Measurements from ENCODE around the gene ERVFRD-1. TPM values are rescaled to one million over a fixed set of nuclear protein-coding genes. Genes with fewer than 3 reads are reported as not detected.

Gene ERVFRD-1
- total RNA-seq, 2 experiments from 2014 or later = not detected

DNA sequence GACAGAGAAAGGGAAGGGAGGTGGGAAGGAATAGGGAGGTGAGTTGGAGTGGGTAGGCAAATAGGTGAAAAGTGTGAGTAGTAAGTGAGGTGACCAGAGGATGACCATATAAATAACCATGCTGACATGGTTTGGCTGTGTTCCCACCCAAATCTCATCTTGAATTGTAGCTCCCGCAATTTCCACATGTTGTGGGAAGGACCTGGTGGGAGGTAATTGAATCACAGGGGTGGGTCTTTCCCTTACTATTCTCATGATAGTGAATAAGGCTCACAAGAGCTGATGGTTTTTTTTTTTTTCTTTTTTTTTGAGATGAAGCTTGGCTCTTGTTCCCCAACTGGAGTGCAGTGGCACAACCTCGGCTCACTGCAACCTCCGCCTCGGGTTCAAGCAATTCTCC lies 39.4 kb downstream of the ERVFRD-1 start:
- H3K9me3 Mint-ChIP-seq = no peaks in the 10 kb centered on the region
- ChIA-PET POLR2A (no interaction called here), CTCF (interaction anchor here (3.4 kb wide), 1 partner anchor 117 kb away, joined by 10 read pairs; no protein-coding TSS in a partner anchor)
- no peak for DNase-seq
- no peak overlapping the region for H3K27ac Mint-ChIP-seq
- H3K36me3 Mint-ChIP-seq (ENCODE audit: low read depth) = no peaks in the 10 kb centered on the region
- H3K4me3 Mint-ChIP-seq = no peak overlapping the region
- peaks cover 3% of the 10 kb centered on the region for H3K27me3 Mint-ChIP-seq
- no peaks in the 10 kb centered on the region for H3K4me1 Mint-ChIP-seq

DNA sequence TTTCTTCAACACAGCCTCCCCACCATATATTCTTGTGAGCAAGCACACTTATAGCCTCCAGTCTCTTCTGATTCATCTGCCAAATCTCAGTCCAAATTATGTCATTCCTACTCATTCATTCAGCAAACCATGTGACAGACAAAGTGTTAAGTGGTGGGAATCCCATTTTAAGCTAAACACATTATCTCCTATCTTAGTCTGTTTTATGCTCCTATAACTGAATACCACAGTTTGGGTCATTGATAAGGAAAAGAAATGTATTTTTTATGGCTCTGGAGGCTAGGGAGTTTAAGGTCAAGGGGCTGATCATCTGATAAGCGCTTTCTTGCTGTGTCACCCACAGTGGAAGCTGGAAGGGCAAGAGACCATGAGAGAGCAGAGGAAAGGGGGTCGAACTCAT lies 41.8 kb downstream of the ERVFRD-1 start:
- Mint-ChIP-seq H3K9me3 (no peaks in the 10 kb centered on the region), H3K36me3 (ENCODE audit: low read depth) (no peaks in the 10 kb centered on the region), H3K4me1 (no peaks in the 10 kb centered on the region), H3K27me3 (peaks cover 3% of the 10 kb centered on the region), H3K27ac (no peak overlapping the region), H3K4me3 (no peak overlapping the region)
- no peak for DNase-seq
- ChIA-PET CTCF (interaction anchor here (0.7 to 2.6 kb wide), 6 partner anchors 19 to 508 kb away, joined by 3 to 6 read pairs (median 4); no protein-coding TSS in a partner anchor), POLR2A (no interaction called here)

DNA sequence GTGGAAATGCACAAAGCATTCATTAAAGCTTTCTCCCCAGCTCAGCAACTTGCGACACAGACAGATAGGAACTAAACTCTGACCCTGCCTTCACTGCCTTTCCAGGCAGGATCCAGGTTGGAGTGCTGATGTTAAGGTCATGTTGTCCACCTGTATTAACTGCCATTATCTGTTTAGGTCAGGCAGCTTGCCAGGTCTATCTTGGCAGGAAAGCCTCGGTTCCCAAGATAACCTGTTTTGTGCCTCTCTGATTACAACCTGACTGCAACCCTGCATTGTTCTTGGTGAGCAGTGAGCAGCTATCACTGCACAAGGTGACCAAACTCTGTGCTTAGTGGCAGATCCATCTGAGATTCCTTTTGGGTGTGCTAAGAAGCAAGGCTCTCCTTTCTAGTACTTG lies 44.2 kb downstream of the ERVFRD-1 start:
- ChIA-PET CTCF (interaction anchor here (1.0 to 1.7 kb wide), 5 partner anchors 8 to 589 kb away, joined by 3 to 8 read pairs (median 4); no protein-coding TSS in a partner anchor), POLR2A (no interaction called here)
- Mint-ChIP-seq H3K27ac (no peak overlapping the region), H3K27me3 (peaks cover 6% of the 10 kb centered on the region), H3K9me3 (no peaks in the 10 kb centered on the region), H3K4me1 (no peaks in the 10 kb centered on the region), H3K4me3 (no peak overlapping the region), H3K36me3 (ENCODE audit: low read depth) (no peaks in the 10 kb centered on the region)
- DNase-seq = no peak

DNA sequence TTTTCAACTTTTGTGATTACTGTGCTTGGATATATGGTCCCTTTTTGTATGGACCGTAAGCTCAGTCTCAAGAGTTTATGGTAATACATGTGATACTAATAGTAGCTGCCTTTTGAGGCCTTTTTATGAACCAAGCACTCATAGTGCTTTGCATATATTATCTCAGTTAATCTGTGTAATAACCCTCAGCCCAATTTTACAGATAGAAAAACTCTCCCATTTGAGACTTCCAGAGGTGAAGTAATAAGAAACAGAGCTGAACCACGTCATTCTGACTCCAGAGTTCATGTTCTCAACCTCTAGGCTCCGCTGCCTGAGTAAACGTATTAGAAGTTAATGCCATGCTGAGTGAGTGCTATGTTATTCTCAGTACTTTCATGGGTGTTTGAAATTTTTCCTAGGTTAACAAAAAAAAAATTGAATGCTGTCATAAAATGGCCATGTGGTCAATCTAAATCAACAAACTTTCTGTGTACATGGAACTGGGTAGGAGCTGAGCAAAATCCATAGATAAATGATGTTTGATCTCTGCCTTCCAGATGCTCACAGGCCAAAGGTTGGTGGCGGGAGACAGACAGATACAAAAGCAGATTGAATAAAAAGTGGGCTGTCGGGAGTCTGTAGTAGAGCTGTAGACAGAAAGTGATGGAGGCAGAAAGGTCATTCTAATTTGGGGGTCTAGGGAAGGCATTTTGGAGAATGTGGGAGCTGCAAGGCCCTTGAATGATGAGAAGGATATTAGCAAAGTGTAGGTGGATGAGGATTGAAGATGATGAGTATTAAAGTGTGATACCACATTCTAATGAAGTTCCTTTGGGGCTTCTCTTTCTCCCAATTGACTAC lies 44.8 kb downstream of the ERVFRD-1 start:
- no peak for DNase-seq
- Mint-ChIP-seq H3K4me3 (no peak overlapping the region), H3K9me3 (no peaks in the 10 kb centered on the region), H3K27me3 (peaks cover 6% of the 10 kb centered on the region), H3K4me1 (no peaks in the 10 kb centered on the region), H3K36me3 (ENCODE audit: low read depth) (no peaks in the 10 kb centered on the region), H3K27ac (no peak overlapping the region)
- POLR2A ChIA-PET = no interaction called here
- CTCF ChIA-PET = interaction anchor here (0.9 to 1.7 kb wide), 6 partner anchors 9 to 588 kb away, joined by 3 to 8 read pairs (median 4); no protein-coding TSS in a partner anchor

DNA sequence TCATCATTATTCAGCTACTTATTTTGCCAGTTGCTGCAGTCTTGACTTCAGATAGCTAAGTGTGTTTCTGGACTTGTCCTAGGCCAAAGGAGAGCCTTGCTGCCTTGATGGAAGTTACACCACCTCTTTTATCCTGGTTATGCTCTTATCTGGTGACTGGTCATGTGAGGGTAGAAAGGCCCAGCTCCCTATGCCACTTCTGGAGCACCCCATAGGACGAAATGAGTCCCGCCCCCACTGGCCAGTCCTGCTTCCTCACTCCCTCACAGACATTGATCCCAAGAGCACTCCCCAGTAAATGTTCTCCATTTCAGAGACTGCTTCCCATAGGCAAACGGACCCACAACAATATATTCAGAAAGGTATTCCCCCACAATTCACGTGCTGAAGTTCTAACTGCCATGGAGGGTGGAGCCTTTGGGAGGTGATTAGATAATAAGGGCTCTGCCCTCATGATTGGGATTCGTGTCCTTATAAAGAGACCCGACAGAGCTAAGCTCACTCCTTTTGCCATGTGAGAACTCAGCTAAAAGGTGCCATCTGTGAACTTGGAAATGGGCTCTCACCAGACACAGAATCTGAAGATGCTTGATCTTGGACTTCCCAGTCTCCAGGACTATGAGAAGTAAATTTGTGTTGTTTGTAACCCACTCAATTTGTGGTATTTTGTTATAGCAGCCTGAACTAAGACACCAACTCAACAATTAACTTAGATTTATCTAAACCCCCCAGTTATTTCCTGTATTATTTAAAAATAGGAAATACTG lies 45.9 kb downstream of the ERVFRD-1 start:
- peaks cover 4% of the 10 kb centered on the region for H3K27me3 Mint-ChIP-seq
- CTCF ChIA-PET = interaction anchor here (0.8 to 1.7 kb wide), 4 partner anchors 10 to 431 kb away, joined by 3 to 4 read pairs (median 4); no protein-coding TSS in a partner anchor
- no peaks in the 10 kb centered on the region for H3K36me3 Mint-ChIP-seq (ENCODE audit: low read depth)

DNA sequence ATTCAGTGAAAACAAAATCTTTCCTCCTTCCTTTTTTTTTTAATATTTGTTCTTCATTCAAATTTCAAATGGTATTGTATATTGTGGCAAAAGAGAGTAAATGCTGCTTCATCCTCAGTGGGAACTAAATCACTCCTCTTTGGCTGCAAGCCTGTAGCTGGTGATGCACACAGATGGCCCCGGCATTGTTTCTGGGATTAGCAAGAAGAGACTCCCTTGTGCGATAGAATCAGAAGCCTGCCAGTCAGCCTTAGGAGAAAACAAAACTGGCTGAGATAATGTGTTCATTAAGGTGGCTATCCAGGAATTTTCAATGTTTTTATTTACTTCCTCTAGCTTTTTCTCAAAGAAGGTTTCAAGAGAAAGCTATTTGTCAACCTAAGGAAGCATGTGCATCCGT lies 46.7 kb downstream of the ERVFRD-1 start:
- ChIA-PET POLR2A (no interaction called here), CTCF (interaction anchor here (1.0 kb wide), 1 partner anchor 431 kb away, joined by 3 read pairs; no protein-coding TSS in a partner anchor)
- Mint-ChIP-seq H3K36me3 (ENCODE audit: low read depth) (no peaks in the 10 kb centered on the region), H3K9me3 (no peaks in the 10 kb centered on the region), H3K27ac (no peak overlapping the region), H3K27me3 (peaks cover 4% of the 10 kb centered on the region), H3K4me1 (no peaks in the 10 kb centered on the region), H3K4me3 (no peak overlapping the region)
- DNase-seq = no peak

More for the DNA sequence above, 45.9 kb downstream of the ERVFRD-1 start:
- POLR2A ChIA-PET = no interaction called here
- Mint-ChIP-seq H3K9me3 (no peaks in the 10 kb centered on the region), H3K27ac (no peak overlapping the region), H3K4me3 (no peak overlapping the region), H3K4me1 (no peaks in the 10 kb centered on the region)
- no peak for DNase-seq

DNA sequence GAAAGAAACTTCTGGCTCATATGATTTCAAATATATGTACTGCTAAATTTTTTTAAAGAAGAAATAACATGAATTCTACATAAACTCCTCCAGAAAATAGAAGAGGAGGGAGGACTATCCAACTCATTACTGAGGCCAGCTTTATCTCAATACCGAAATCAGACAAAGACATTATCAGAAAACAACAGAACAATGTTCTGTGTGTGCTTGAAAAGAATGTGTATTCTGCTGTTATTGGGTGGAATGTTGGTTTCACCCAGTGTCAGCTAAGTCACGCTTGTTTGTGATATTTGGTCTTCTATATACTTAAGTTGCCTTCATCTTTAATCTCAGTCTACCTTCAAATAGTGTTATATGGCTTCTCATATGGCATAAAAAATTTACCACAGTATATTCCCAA lies 48.8 kb downstream of the ERVFRD-1 start:
- DNase-seq = no peak
- Mint-ChIP-seq H3K9me3 (no peaks in the 10 kb centered on the region), H3K36me3 (ENCODE audit: low read depth) (no peaks in the 10 kb centered on the region), H3K4me3 (no peak overlapping the region), H3K4me1 (no peaks in the 10 kb centered on the region), H3K27ac (no peak overlapping the region), H3K27me3 (peaks cover 2% of the 10 kb centered on the region)
- ChIA-PET CTCF (interaction anchor here (0.9 kb wide), 1 partner anchor 17 kb away, joined by 3 read pairs; no protein-coding TSS in a partner anchor), POLR2A (no interaction called here)

DNA sequence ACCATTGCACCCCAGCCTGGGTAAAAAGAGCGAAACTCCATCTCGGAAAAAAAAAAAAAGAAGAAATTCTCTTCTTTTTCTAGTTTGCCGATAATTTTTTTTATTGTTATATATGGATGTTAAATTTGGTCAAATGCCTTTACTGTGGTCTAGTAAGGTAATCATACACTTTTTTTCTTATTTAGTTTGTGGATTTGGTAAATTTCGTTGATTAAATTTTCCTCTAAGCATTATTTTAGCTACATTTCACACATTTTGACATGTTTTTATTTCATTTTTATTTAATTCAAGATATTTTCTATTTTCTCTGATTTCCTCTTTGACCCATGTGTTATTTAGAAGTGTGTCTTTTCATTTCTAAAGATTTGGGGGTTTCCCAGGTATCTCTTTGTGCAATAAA lies 49.4 kb downstream of the ERVFRD-1 start:
- H3K4me3 Mint-ChIP-seq = no peak overlapping the region
- H3K27ac Mint-ChIP-seq = no peak overlapping the region
- DNase-seq = no peak
- H3K27me3 Mint-ChIP-seq = peaks cover 2% of the 10 kb centered on the region
- H3K4me1 Mint-ChIP-seq = no peaks in the 10 kb centered on the region
- CTCF ChIA-PET = interaction anchor here (0.9 kb wide), 1 partner anchor 16 kb away, joined by 3 read pairs; no protein-coding TSS in a partner anchor
- H3K36me3 Mint-ChIP-seq (ENCODE audit: low read depth) = no peaks in the 10 kb centered on the region
- POLR2A ChIA-PET = no interaction called here
- H3K9me3 Mint-ChIP-seq = no peaks in the 10 kb centered on the region

DNA sequence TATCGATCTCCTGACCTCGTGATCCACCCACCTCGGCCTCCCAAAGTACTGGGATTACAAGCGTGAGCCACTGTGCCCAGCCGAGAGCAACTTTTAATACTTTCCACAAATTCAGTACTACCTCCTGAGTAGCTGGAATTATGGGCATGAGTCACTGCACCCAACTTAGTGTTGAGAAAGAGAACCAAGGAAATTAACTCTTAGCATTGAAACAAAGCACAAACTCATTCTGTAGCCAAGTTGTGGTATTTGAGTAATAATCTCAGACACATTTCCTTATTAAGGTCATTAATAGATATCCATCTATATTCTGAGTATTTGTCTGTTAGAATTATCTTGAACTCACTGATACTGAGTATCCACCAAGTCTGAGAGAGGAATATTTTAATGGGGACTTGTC lies 53.1 kb downstream of the ERVFRD-1 start:
- POLR2A ChIA-PET = no interaction called here
- no peaks in the 10 kb centered on the region for H3K9me3 Mint-ChIP-seq
- no peak for DNase-seq
- peaks cover 4% of the 10 kb centered on the region for H3K27me3 Mint-ChIP-seq
- CTCF ChIA-PET = no interaction called here
- H3K4me3 Mint-ChIP-seq = no peak overlapping the region
- H3K27ac Mint-ChIP-seq = no peak overlapping the region
- no peaks in the 10 kb centered on the region for H3K4me1 Mint-ChIP-seq
- H3K36me3 Mint-ChIP-seq (ENCODE audit: low read depth) = no peaks in the 10 kb centered on the region

DNA sequence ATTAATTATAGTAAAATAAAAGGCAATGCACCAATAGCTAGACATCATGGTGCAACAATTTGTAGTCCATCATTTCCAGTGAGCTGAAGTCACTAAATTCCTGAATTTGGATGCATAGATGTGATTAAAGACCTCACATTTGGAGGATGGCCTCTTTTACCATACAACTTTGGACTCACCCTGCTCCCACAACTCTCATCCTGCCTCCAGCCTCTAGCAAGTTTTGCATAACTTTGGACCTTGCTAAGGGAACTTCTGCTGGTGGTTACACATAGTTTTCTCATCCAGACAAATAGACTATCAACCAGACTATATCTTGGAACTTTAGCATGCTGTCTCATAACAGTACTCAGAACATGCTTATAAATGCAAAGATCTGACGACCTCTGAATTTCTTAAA lies 54.7 kb downstream of the ERVFRD-1 start:
- CTCF ChIA-PET = interaction anchor here (0.8 kb wide), 1 partner anchor 12 kb away, joined by 3 read pairs; no protein-coding TSS in a partner anchor
- no peak overlapping the region for H3K4me3 Mint-ChIP-seq
- no peak for DNase-seq
- no peaks in the 10 kb centered on the region for H3K36me3 Mint-ChIP-seq (ENCODE audit: low read depth)
- H3K27me3 Mint-ChIP-seq = peaks cover 6% of the 10 kb centered on the region
- POLR2A ChIA-PET = no interaction called here
- H3K9me3 Mint-ChIP-seq = no peaks in the 10 kb centered on the region
- no peak overlapping the region for H3K27ac Mint-ChIP-seq
- no peaks in the 10 kb centered on the region for H3K4me1 Mint-ChIP-seq

DNA sequence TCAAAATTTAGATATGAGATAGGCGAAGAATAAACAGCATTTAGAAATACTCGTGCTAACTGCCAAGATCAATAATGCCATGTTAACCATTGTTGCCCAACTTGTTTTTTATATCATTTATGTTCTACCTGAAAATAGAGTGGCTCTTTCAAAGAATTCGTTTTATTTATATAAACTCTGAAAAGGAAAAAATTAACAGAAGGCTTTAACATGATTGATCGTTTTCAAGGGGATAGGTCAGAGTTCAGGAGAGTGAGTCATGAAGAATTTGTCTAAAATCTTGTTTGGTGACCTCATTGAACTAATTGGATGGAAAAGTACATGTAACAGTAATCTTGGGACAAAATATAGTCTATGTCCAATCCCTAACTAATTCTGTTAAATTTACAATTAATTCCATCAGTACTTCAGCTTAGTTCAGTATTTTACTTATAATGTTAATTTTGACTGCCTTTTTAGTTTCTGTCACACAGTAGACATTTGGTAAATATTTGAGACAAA lies 56.3 kb downstream of the ERVFRD-1 start:
- Mint-ChIP-seq H3K9me3 (no peaks in the 10 kb centered on the region), H3K27ac (no peak overlapping the region), H3K27me3 (peaks cover 13% of the 10 kb centered on the region), H3K4me1 (no peaks in the 10 kb centered on the region), H3K36me3 (ENCODE audit: low read depth) (no peaks in the 10 kb centered on the region), H3K4me3 (no peak overlapping the region)
- CTCF ChIA-PET = interaction anchor here (1.2 kb wide), 1 partner anchor 101 kb away, joined by 4 read pairs; no protein-coding TSS in a partner anchor
- POLR2A ChIA-PET = no interaction called here
- no peak for DNase-seq

DNA sequence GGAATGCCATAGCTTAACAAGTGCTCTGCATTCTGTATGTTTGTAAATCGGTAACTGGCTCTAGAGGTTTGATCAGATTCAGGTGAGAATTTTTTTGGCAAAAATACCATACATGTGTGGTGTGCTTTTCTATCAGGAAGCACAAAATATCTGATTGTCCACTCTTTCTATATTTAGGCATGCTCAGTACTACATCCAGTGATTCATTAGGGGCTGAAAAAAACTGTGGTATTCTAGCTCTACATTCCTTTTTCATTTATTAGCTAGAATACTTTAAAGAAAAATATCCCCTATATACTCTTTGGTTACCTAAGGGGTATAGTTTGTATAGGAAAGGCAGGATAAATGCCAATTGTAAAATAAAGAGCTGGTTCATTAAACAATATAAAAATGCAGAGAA lies 56.8 kb downstream of the ERVFRD-1 start:
- H3K27me3 Mint-ChIP-seq = peaks cover 14% of the 10 kb centered on the region
- DNase-seq = no peak
- no peaks in the 10 kb centered on the region for H3K36me3 Mint-ChIP-seq (ENCODE audit: low read depth)
- CTCF ChIA-PET = no interaction called here
- no peak overlapping the region for H3K4me3 Mint-ChIP-seq
- H3K4me1 Mint-ChIP-seq = no peaks in the 10 kb centered on the region
- no peaks in the 10 kb centered on the region for H3K9me3 Mint-ChIP-seq
- POLR2A ChIA-PET = no interaction called here
- no peak overlapping the region for H3K27ac Mint-ChIP-seq

DNA sequence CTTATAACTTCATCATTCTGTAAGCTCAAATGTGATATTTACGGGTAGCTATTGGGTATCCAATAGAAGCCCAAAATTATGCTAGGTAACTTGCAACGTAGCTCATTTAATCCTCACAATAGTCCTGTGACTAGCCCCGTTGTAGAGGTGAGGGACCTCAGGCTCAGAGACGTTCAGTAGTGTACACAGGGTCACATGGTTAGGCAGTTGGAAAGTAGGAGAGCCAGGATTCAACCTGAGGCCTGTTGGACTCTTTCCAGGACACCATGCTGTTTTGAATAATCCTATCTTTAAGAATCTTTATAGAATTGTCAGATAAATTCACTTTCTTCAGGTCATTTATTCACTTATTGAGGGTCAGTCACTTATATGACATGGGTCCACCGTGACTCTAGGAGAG lies 58.2 kb downstream of the ERVFRD-1 start:
- Mint-ChIP-seq H3K4me1 (no peaks in the 10 kb centered on the region), H3K27ac (no peak overlapping the region), H3K4me3 (no peak overlapping the region), H3K9me3 (no peaks in the 10 kb centered on the region), H3K36me3 (ENCODE audit: low read depth) (no peaks in the 10 kb centered on the region), H3K27me3 (peaks cover 24% of the 10 kb centered on the region)
- CTCF ChIA-PET = interaction anchor here (0.7 to 1.6 kb wide), 3 partner anchors 10 to 16 kb away, joined by 3 to 6 read pairs (median 4); no protein-coding TSS in a partner anchor
- no peak for DNase-seq
- POLR2A ChIA-PET = no interaction called here
